Kidney (tissue), 22 donors: Measurements from ENCODE around the gene CNOT4. TPM values are rescaled to one million over a fixed set of nuclear protein-coding genes. Genes with fewer than 3 reads are reported as not detected.

Source experiments
- DNase-seq, 5 donors: peaks; one replicate each; pipeline ENCODE4 v3.0.0-alpha.2; 2013 to 2020
- FAIRE-seq: peaks from 2 replicates; lab custom pipeline; 2012; peaks lifted over from hg19 to GRCh38; lab: Jason Lieb, UNC
- H3K27ac ChIP-seq, 2 donors: one replicate each; pipeline ENCODE4 v1.7.0; 2013; ENCODE audit warnings: low read depth in 2 of 2, low read length in 2 of 2, inconsistent platforms in 1 of 2
- H3K27me3 ChIP-seq: one replicate; pipeline ENCODE4 v1.7.1; 2013; ENCODE audit warnings: low read length, inconsistent platforms; ENCODE audit not compliant: control insufficient read depth, insufficient read depth
- H3K36me3 ChIP-seq, 3 donors: one replicate each; pipeline versions ENCODE4 v1.7.0 to v1.7.1; 2013; ENCODE audit warnings: low read length in 3 of 3, control low read depth in 1 of 3, inconsistent platforms in 1 of 3; ENCODE audit not compliant: insufficient read depth in 3 of 3, control insufficient read depth in 2 of 3
- H3K4me1 ChIP-seq, 3 donors: one replicate each; pipeline versions ENCODE4 v1.7.0 to v1.7.1; 2013; ENCODE audit warnings: low read length in 3 of 3, inconsistent platforms in 1 of 3, low read depth in 1 of 3; ENCODE audit not compliant: control insufficient read depth in 2 of 3, insufficient read depth in 2 of 3
- H3K4me3 ChIP-seq, 3 donors: one replicate each; pipeline versions ENCODE4 v1.7.0 to v1.8.1; 2013; ENCODE audit warnings: low read length in 3 of 3, control low read depth in 1 of 3, inconsistent platforms in 1 of 3
- H3K9ac ChIP-seq, 3 donors: one replicate each; pipeline versions ENCODE4 v1.7.0 to v1.7.1; 2013; ENCODE audit warnings: low read length in 3 of 3, control low read depth in 1 of 3, inconsistent platforms in 1 of 3
- H3K9me3 ChIP-seq, 3 donors: one replicate each; pipeline versions ENCODE4 v1.7.0 to v1.7.1; 2013; ENCODE audit warnings: low read length in 3 of 3, control low read depth in 1 of 3, inconsistent platforms in 1 of 3; ENCODE audit not compliant: control insufficient read depth in 2 of 3, insufficient read depth in 1 of 3
- intact Hi-C: fragments of 100-400 bp; cut with DNase I; formaldehyde crosslinking; loops from one replicate; pipeline ENCODE4 v1.11.1; 2022
- long read RNA-seq, 10 donors: library from polyadenylated mRNA in 1 of 10; unstranded in 1 of 10; transcript quantifications; one replicate each; pipeline ENCODE4 v2.0.0 and lab custom pipeline, GENCODE V29; 2021 to 2026
- polyA plus RNA-seq: library from polyadenylated mRNA; stranded (reverse); fragments of 350-450 nt; fragmentation: Illumina TruSeq; extraction: RNeasy Lipid Tissue Mini Kit (QIAGEN cat#74804); gene quantifications from one replicate; pipeline ENCODE4 v1.2.3, GENCODE V29; 2014; ENCODE audit warnings: low read depth, low replicate concordance; ENCODE audit not compliant: insufficient read depth
- total RNA-seq: library from RNA; stranded (reverse); fragmentation: NEBNext Ultra II Directional; extraction: Animal tissue kit (Norgen Biotek cat#: 25700); gene quantifications from one replicate; pipeline ENCODE4 v1.2.1, GENCODE V29; 2021
- TF ChIP-seq, protein P1 (sequence below): IDR thresholded peaks from 3 replicates; pipeline ENCODE4 v1.5.1; 2012; ENCODE audit warnings: mild to moderate bottlenecking, moderate library complexity, borderline replicate concordance; ENCODE audit not compliant: insufficient read depth; ENCODE audit errors: extremely low read depth
- donor health status: control.
- donor health status: control.
- donor health status: control.
- donor health status: control.
- donor health status: control.
- donor health status: DM: yes; HTN: yes; CAD: no.
- donor health status: Normal renal cell carcinoma (clear cell type).

CNOT4 gene, protein sequence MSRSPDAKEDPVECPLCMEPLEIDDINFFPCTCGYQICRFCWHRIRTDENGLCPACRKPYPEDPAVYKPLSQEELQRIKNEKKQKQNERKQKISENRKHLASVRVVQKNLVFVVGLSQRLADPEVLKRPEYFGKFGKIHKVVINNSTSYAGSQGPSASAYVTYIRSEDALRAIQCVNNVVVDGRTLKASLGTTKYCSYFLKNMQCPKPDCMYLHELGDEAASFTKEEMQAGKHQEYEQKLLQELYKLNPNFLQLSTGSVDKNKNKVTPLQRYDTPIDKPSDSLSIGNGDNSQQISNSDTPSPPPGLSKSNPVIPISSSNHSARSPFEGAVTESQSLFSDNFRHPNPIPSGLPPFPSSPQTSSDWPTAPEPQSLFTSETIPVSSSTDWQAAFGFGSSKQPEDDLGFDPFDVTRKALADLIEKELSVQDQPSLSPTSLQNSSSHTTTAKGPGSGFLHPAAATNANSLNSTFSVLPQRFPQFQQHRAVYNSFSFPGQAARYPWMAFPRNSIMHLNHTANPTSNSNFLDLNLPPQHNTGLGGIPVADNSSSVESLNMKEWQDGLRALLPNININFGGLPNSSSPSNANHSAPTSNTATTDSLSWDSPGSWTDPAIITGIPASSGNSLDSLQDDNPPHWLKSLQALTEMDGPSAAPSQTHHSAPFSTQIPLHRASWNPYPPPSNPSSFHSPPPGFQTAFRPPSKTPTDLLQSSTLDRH
- total RNA-seq (26.2 TPM), polyA plus RNA-seq (8.4 TPM)
- long read RNA-seq, donor 1: 0 reads
- long read RNA-seq, donor 2, full-length matches to known transcripts: 3 of 13 reads
- long read RNA-seq, donor 2, partial matches to known transcripts: 10 of 13 reads
- long read RNA-seq, donor 2, other reads (novel, unspliced or antisense): 0 of 13 reads
- long read RNA-seq, donor 3, partial matches to known transcripts: 13 of 14 reads
- long read RNA-seq, donor 3, other reads (novel, unspliced or antisense): 0 of 14 reads
- long read RNA-seq, donor 4, full-length matches to known transcripts: 13 of 18 reads
- long read RNA-seq, donor 4, partial matches to known transcripts: 5 of 18 reads
- long read RNA-seq, donor 4, other reads (novel, unspliced or antisense): 0 of 18 reads
- long read RNA-seq, donor 5: 0 reads
- long read RNA-seq, donor 6, partial matches to known transcripts: 0 of 3 reads
- long read RNA-seq, donor 6, other reads (novel, unspliced or antisense): 0 of 3 reads
- long read RNA-seq, donor 7, partial matches to known transcripts: 12 of 13 reads
- long read RNA-seq, donor 7, other reads (novel, unspliced or antisense): 1 of 13 reads
- long read RNA-seq, donor 8: 0 reads
- long read RNA-seq, donor 9: 0 reads
- long read RNA-seq, donor 10, full-length matches to known transcripts: 1 of 79 reads
- long read RNA-seq, donor 10, partial matches to known transcripts: 78 of 79 reads
- long read RNA-seq, donor 10, other reads (novel, unspliced or antisense): 0 of 79 reads

DNA sequence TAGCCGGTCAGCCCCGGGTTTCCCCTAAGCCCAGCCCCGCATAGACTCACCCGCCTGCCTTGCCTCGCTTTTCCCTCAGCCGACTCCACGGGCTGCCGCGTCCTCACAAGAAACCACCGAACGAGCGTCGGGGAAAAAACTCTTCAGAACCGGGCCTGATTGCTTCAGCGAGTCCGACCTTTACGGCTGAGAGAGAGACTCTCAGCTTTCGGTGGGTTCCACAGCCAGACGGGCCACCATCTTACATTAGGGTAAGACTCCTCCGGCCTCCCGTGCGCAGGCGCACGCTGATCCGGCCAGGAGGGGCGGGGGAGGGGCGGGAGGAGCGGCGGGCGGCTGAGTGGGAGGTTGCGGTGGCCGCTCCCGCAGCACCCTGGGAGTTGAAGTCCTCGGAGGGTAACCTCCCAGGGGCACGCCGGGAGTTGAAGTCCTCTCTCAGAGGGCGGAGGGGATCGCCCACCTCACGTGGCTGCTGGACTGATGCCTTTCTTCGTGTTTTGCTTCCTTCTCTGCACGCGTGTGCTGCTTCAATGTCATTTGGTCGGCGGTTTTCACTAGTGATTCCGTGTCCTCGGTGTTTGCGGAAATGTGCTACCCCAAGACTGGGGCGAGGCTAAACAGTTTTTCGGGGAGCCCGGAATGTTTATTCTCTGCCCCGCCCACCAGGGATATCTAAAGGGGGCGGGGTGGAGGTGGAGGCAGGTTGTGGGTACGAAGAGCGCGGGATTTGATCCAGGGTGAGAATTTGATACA is at the start of gene CNOT4:
CNOT4 (minus strand) TSS at position 264 of the 753 bp plus-strand sequence. CDS start 71,771 bp downstream, outside the sequence.
- peak; percentile 98 to 99 (median 98) for DNase-seq
- Histone ChIP-seq H3K27ac (peak within 1 kb of the TSS; percentile 90 to 93), H3K4me1 (peaks cover 0 to 11% (median 9%) of the 10 kb centered on the region in 3 donors), H3K27me3 (no peaks in the 10 kb centered on the region), H3K9ac (peak within 1 kb of the TSS; percentile 90 to 99 (median 97)), H3K36me3 (no peaks in the 10 kb centered on the region), H3K4me3 (peak within 1 kb of the TSS; percentile 82 to 99 (median 98)), H3K9me3 (no peaks in the 10 kb centered on the region)
- intact Hi-C loops: no loop called here
- FAIRE-seq: no peak
- TF ChIP-seq, protein P1, sequence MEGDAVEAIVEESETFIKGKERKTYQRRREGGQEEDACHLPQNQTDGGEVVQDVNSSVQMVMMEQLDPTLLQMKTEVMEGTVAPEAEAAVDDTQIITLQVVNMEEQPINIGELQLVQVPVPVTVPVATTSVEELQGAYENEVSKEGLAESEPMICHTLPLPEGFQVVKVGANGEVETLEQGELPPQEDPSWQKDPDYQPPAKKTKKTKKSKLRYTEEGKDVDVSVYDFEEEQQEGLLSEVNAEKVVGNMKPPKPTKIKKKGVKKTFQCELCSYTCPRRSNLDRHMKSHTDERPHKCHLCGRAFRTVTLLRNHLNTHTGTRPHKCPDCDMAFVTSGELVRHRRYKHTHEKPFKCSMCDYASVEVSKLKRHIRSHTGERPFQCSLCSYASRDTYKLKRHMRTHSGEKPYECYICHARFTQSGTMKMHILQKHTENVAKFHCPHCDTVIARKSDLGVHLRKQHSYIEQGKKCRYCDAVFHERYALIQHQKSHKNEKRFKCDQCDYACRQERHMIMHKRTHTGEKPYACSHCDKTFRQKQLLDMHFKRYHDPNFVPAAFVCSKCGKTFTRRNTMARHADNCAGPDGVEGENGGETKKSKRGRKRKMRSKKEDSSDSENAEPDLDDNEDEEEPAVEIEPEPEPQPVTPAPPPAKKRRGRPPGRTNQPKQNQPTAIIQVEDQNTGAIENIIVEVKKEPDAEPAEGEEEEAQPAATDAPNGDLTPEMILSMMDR: no peak

DNA sequence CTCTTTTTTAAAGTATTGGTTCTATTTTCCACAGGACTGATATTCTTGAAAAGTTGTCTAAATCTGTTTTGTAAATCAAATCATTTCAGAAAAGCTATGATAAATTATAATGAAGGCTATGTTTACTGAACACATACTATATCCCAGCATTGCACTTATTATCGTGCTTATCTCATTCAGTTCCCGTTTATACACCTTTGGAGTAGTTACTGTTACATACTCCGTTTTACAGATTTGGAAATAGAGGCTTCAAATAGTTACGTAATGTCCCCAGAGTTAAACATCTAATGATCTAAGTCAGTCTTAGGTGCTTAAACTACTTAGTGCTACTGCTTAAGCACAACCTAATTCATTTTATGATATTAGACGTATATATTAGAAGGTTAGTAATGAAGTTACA is 49.0 kb upstream of the CNOT4 start:
- TF ChIP-seq, protein P1: no peak
- intact Hi-C loops: no loop called here
- peak overlapping the region; percentile 97 to 98 (median 98) for H3K4me3 ChIP-seq

More for the DNA sequence above, 49.0 kb upstream of the CNOT4 start:
- no peak for FAIRE-seq
- peaks cover 0 to 3% (median 0%) of the 10 kb centered on the region in 3 donors for H3K4me1 ChIP-seq
- H3K9ac ChIP-seq: peak overlapping the region; percentile 15 to 98 (median 95)
- H3K27ac ChIP-seq: no peak overlapping the region
- H3K36me3 ChIP-seq: no peaks in the 10 kb centered on the region
- no peak for DNase-seq
- H3K9me3 ChIP-seq: no peaks in the 10 kb centered on the region
- no peaks in the 10 kb centered on the region for H3K27me3 ChIP-seq
